ENCODE data around the gene ERICH6B.

GRCh38 chr13:45623516-45624090 is 8.1 kb upstream of the ERICH6B start:
- no peak for TF ChIP-seq SP1 (IDR thresholded peaks at IDR 0.05)
- TF ChIP-seq ARNT (IDR thresholded peaks at IDR 0.05): no peak
- no peak for TF ChIP-seq FOXK2 (IDR thresholded peaks at IDR 0.05)
- TF ChIP-seq ELF4 (IDR thresholded peaks at IDR 0.05): no peak
